ENCODE measurements around the gene UBE2E3. TPM values are rescaled to one million over a fixed set of nuclear protein-coding genes. Genes with fewer than 3 reads are reported as not detected.

The UBE2E3 gene
- total and polyA plus RNA-seq, 2 experiments from 2014 or later = 111 to 112 TPM

DNA sequence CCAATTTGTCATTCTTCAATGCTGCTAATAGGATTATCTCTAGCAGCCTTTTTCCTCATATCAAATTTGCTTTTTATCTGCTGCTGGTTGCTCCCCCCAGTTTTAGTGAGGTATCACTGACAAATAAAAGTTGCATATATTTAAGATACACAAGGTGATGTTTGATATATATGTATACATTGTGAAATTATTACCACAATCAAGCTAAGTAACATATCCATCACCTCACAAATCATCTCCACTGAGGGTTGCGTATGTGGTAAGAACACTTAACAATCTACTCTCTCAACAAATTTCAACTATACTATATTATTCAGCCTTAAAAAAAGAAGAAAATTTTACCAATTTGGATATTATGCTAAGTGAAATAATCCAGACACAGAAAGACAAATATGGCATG lies 30.5 kb upstream of the UBE2E3 start:
- Histone ChIP-seq H4K20me1 (replicated peaks; ENCODE audit: insufficient read depth) (no peaks in the 10 kb centered on the region), H3K27ac (ENCODE audit: low read depth) (no peak overlapping the region), H3K36me3 (ENCODE audit: insufficient read depth) (no peaks in the 10 kb centered on the region), H3K4me2 (no peak overlapping the region), H3K79me2 (replicated peaks; ENCODE audit: insufficient read depth) (no peaks in the 10 kb centered on the region), H3K4me1 (ENCODE audit: insufficient read depth) (no peaks in the 10 kb centered on the region), H3K27me3 (ENCODE audit: insufficient read depth) (no peaks in the 10 kb centered on the region), H2AFZ (no peak overlapping the region), H3K9me2 (ENCODE audit: insufficient read depth) (no peaks in the 10 kb centered on the region), H3K4me3 (no peak overlapping the region), H3F3A (replicated peaks; ENCODE audit: low read depth) (no peaks in the 10 kb centered on the region)
- Mint-ChIP-seq H3K4me3 (no peak overlapping the region), H3K36me3 (ENCODE audit: low read depth) (no peaks in the 10 kb centered on the region), H3K4me1 (no peaks in the 10 kb centered on the region), H3K27me3 (ENCODE audit: insufficient read depth, low read depth, poor library complexity) (no peaks in the 10 kb centered on the region), H3K9me3 (no peaks in the 10 kb centered on the region), H3K27ac (no peak overlapping the region)
- ATAC-seq = no peak
- no peak for DNase-seq (ENCODE audit: low spot score)
- TF ChIP-seq STAT1 (IDR thresholded peaks at IDR 0.05; ENCODE audit: unreplicated experiment) (no peak), POLR2AphosphoS5 (IDR thresholded peaks at IDR 0.05; ENCODE audit: low read depth) (no peak), CTCF (conservative IDR thresholded peaks at IDR 0.05; ENCODE audit: low read depth in 2 of 2) (no peak), CREB1 (CRISPR knock-in tag; IDR thresholded peaks at IDR 0.05; ENCODE audit: low read depth) (no peak), EZH2phosphoT487 (IDR thresholded peaks at IDR 0.05; ENCODE audit: unreplicated experiment) (no peak), ZNF331 (CRISPR knock-in tag; IDR thresholded peaks at IDR 0.05; ENCODE audit: low read depth) (no peak)

DNA sequence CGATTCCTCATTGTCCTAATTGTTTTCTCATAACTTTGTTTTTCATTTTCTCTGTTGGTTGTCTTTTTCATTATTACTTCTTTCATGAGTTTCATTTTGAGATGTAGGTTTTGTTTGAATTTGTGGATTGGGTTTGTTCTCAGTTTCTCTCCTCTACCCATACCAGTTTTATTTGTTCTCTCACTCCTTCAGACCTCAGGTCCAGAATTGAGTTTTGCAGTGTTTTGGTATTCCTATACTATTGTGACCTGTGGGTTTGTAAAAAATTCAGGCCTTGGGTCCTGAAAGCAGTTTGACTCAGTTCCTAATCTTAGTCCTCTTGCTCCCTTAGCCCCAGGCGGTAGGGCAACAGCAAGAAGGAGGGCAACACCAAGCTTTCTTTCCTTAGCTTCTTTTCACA lies 28.3 kb upstream of the UBE2E3 start:
- DNase-seq (ENCODE audit: low spot score) (no peak), ATAC-seq (no peak)
- Histone ChIP-seq H3K36me3 (ENCODE audit: insufficient read depth) (no peaks in the 10 kb centered on the region), H3K4me3 (no peak overlapping the region), H3K9me2 (ENCODE audit: insufficient read depth) (no peaks in the 10 kb centered on the region), H2AFZ (no peak overlapping the region), H4K20me1 (replicated peaks; ENCODE audit: insufficient read depth) (no peaks in the 10 kb centered on the region), H3K4me1 (ENCODE audit: insufficient read depth) (no peaks in the 10 kb centered on the region), H3F3A (replicated peaks; ENCODE audit: low read depth) (no peaks in the 10 kb centered on the region), H3K4me2 (no peak overlapping the region), H3K27ac (ENCODE audit: low read depth) (no peak overlapping the region), H3K27me3 (ENCODE audit: insufficient read depth) (no peaks in the 10 kb centered on the region), H3K79me2 (replicated peaks; ENCODE audit: insufficient read depth) (no peaks in the 10 kb centered on the region)
- no peaks in the 10 kb centered on the region for H3K4me1 Mint-ChIP-seq
- no peak overlapping the region for H3K4me3 Mint-ChIP-seq
- H3K27me3 Mint-ChIP-seq (ENCODE audit: insufficient read depth, low read depth, poor library complexity) = no peaks in the 10 kb centered on the region
- no peaks in the 10 kb centered on the region for H3K9me3 Mint-ChIP-seq
- H3K27ac Mint-ChIP-seq = no peak overlapping the region
- H3K36me3 Mint-ChIP-seq (ENCODE audit: low read depth) = no peaks in the 10 kb centered on the region
- TF ChIP-seq, protein P1, sequence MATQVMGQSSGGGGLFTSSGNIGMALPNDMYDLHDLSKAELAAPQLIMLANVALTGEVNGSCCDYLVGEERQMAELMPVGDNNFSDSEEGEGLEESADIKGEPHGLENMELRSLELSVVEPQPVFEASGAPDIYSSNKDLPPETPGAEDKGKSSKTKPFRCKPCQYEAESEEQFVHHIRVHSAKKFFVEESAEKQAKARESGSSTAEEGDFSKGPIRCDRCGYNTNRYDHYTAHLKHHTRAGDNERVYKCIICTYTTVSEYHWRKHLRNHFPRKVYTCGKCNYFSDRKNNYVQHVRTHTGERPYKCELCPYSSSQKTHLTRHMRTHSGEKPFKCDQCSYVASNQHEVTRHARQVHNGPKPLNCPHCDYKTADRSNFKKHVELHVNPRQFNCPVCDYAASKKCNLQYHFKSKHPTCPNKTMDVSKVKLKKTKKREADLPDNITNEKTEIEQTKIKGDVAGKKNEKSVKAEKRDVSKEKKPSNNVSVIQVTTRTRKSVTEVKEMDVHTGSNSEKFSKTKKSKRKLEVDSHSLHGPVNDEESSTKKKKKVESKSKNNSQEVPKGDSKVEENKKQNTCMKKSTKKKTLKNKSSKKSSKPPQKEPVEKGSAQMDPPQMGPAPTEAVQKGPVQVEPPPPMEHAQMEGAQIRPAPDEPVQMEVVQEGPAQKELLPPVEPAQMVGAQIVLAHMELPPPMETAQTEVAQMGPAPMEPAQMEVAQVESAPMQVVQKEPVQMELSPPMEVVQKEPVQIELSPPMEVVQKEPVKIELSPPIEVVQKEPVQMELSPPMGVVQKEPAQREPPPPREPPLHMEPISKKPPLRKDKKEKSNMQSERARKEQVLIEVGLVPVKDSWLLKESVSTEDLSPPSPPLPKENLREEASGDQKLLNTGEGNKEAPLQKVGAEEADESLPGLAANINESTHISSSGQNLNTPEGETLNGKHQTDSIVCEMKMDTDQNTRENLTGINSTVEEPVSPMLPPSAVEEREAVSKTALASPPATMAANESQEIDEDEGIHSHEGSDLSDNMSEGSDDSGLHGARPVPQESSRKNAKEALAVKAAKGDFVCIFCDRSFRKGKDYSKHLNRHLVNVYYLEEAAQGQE (IDR thresholded peaks at IDR 0.05; ENCODE audit: unreplicated experiment) = no peak
- TF ChIP-seq EZH2phosphoT487 (IDR thresholded peaks at IDR 0.05; ENCODE audit: unreplicated experiment) (no peak), ZNF331 (CRISPR knock-in tag; IDR thresholded peaks at IDR 0.05; ENCODE audit: low read depth) (no peak), POLR2AphosphoS5 (IDR thresholded peaks at IDR 0.05; ENCODE audit: low read depth) (no peak), JUNB (IDR thresholded peaks at IDR 0.05; ENCODE audit: unreplicated experiment) (no peak), ZNF462 (CRISPR knock-in tag; IDR thresholded peaks at IDR 0.05) (no peak), EZH2 (IDR thresholded peaks at IDR 0.05; ENCODE audit: low read depth, unreplicated experiment) (no peak)

Data from GM23338 (cell line).